ACHN (cell line): ENCODE data around the gene PAX8.

Source experiments
- DNase-seq: peaks from one replicate; pipeline ENCODE4 v3.0.0-alpha.2; 2015
- in situ Hi-C: cut with HindIII; loops from 2 replicates; pipeline ENCODE4 v1.10.0; 2017; ENCODE audit warnings: low sequenced_read_pairs, low pct_ligation_motif_present, low pct_unique_long_range_greater_than_20kb

Gene PAX8

DNA sequence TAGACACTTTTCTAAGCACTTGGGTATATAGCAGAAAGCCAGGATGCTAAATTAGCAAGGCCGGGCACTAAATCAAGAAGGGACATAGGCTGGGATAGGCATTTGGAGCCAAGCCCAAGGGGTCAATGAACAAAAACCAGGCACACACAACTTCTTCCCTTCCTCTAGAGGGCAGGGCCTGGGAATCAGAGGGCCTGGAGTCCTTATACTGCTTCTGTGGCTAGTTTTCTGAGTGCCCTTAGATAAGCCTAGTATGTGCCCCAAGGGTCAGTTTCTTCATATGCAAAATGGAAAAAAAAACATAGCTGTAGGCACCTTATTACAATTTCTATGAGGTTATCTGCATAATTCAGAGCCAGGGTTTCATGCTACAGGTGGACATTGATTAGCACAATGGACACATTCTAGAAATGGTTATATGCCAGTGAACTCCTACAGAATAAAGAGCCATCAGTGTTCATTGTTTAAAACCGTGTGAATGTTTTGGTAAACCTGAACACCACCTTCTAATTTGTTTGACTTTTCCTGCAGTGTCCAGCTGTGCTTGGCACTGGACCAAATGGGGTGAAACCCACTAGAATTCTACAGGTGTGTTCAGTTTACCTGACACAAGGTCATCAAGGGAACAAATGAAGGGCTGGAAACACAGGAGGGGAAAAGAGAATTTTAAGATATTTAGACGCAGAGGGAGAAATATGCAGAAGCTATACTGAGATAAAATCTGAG is 49.6 kb downstream of the PAX8 start:
- in situ Hi-C loops, result no loop called here
- DNase-seq, result no peak

DNA sequence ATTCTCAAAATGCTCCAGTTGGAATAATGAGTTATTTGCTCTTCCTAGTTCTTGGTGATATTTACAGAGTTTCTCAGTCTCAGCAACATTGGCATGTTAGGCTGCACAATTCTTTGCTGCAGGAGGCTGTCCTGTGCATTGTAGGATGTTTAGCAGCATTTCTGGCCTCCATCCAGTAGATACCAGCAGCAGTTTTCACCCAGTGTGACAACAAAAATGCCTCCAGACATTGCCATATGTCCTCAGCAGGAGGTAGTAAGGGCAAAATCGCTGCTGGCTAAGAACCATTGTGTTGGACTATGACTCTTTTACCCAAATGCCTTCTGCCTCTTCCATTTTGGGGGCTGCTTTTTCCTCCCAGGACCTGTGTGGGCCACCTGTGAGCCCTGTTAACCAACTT is 50.4 kb downstream of the PAX8 start:
- in situ Hi-C loops, result no loop called here
- no peak for DNase-seq

DNA sequence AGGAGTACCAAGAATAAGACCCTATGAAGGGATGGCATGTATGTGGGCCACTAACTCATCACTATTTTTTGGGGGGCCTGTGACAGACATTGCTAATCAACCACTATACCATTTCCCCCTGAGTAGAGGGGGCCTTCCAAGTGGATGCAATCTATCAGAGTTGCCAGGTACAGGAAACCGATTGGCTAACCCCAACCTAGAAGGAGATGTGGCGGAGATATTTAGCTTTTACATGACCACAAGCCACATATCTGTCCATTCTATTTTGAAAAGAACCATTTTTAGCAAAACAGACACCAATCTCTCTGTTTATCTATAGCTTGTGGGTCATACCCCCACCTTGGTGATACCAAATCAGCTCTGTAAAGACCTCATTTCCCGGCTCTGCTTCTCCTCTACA is 51.0 kb downstream of the PAX8 start:
- in situ Hi-C loops, result no loop called here
- DNase-seq, result no peak

DNA sequence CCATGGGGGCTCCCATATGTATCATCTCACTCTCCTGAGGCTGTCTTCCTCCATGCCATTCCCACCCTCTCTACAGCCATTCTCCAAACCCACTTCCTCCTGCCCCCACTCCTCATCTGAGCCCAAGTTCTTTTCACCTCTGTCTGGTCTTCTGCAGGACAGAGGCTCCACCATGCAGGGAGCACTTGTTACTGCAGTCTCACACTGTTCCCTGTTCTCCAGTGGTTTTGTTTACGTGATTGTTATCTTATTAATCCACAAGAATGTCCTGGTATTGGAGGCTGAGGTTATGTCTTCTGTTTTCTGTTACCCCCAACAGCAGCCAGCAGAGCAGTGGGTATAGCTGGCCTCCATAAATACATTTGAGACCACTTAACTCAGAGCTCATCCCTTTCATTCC is 51.4 kb downstream of the PAX8 start:
- no peak for DNase-seq
- in situ Hi-C loops, result no loop called here

DNA sequence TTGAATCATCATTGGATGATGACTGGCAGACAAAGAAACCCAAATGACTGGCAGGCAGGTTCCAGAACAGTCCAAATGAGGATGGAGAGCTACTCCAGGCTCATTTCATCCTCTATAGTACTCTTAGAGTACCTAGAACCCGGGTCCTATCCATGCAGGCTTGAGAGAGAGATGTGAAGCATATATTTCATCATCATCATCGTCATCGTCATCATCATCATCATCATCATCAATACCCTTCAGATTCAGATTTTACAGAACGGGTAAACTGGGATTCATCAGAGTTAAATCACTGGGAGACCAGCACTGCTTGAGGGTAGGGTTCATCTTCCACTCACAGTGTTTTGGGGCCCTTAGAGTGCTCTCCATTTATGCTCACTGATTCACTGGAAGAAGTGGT is 52.3 kb downstream of the PAX8 start:
- in situ Hi-C loops, result no loop called here

DNA sequence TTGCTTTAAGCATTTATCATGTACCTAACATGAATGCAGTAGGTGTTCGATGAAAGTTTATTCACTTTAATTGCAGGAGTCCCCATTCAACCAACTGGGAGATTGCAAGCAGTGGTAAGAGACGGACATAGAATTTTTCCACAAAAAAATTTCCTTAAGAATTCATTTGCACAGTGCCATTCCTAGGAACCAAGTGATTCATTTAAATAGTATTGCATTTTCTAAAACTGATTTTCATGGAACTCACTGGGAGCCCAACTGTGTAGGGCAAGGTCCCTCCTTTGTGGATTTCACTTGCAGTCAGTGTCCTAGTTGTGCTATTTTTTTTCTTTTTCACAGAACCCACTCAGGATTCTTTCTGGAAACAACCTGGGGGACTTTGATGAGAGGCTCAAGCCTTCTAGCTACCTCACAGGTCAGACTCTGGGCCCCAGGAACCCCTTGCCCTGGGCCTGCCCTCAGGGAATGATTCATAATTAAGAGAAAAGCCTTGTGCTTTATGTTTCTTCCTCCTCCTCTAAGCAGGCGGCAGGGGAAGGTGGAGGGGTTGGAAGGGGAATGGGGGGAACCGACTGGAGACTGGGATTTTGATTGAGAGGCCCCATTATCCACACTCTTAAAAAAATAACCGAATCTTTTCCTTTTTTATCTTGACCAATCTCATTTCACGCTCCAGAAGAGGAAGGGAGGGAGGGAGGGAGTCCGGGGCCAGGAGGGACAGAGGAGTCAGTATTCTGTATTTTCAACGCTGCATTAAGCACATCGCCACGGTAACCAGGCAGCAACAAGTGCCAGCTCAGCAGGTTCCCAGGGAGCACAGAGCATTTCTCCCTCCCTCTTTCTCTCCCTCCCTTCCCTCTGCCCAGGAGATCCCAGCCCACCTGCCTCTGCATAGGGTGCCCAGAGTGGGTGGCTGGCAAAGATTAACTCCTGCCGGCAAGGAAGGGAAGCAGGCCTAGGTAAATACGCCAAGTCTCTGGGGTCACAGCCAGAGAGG is 53.2 kb downstream of the PAX8 start:
- DNase-seq, result peak; percentile 97
- in situ Hi-C loops, result no loop called here

More for the DNA sequence above, 52.3 kb downstream of the PAX8 start:
- no peak for DNase-seq

DNA sequence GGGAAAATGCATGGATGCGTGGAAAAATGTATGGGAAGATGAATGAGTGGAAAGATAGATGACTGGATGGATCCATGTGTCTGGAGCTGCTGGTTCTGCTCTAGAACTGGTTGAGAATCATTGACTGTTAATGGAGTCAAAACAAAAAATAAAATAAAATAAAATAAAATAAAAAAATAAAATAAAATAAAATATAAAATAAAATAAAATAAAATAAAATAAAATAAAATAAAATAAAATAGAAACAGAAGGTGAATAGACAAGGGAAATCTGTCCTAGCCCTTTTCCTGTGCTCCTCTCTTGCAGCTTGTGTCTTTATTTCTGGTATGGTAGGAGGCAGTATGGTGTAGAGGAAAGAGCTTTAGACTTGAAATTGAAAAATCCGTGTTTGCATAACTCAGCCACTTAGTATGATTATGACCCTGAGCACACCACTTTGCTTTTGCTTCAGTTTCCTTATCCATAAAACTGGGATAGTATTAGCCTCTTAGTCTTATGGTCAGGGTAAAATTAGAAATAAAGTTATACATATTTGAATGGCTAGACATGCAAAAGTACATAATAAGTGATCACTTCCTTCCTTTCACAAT is 54.0 kb downstream of the PAX8 start:
- in situ Hi-C loops, result no loop called here
- no peak for DNase-seq

DNA sequence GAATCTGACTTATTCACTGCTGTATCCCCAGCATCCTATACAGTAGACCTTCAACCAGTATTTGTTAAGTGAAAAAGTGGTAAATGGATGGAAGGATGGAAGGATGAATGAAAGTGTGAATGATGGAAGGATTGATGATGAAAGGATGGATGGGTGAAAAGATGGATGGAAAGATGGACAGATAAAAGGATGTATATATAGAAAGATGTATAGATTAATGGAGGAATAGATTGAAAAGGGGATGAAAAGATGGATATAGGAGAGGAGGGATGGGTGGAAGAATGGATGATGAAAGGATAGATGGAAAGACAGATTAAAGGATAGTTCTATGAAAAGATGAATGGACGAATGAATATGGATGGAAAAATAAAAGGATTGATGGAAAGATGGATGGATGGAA is 54.9 kb downstream of the PAX8 start:
- no peak for DNase-seq
- in situ Hi-C loops, result no loop called here

DNA sequence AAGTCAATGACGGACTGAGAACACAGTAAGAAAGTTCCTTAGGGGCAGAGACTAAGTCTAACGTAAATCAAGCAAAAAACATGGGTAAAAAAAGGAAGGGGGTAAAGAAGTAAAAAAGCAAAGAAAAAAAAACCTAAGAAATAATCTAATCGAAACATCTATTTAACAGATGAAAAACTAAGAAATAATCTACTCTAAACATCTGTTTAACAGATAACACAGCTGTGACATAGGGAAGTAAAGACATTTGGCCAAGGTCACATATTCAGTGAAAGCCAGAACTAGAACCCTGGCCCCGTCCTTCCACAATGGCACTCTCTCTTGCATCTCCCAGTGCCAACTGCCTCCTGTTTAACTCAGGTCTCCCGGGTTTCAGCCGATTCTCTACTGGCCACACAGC is 56.9 kb downstream of the PAX8 start:
- in situ Hi-C loops, result no loop called here
- DNase-seq, result no peak

DNA sequence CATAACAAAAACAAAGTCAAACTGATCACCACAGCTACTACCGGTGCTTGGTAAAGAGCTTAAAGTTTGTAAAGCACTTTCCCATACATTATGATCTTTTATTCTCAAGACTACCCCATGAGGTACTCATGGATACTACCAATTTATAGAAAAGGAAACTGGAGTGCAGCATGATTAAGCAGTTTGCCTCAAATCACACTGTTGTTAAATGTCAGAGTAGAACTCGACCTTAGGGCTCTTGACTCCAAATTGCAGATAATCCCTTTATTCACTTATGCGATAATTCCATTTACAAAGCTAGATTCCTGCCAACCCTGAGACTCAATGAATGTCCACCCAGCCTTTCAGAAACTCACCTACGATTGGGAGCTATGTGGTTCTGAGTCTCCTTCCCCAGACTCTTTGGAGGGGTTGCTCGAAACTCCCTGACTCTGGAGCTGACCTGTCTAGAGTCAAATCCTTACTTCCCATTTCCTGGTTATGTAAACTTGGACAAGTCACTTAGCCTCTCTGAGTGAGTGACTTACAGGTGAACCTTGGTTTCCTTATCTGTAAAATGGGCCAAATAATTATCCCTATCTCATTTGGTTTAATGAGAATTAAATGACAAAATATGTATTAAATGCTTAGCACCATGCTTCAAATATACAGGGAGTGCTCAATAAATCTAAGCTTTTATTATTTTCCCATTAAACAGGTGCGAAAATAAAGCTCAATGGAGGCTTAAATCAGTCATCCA is 57.6 kb downstream of the PAX8 start:
- DNase-seq, result no peak
- in situ Hi-C loops, result no loop called here

DNA sequence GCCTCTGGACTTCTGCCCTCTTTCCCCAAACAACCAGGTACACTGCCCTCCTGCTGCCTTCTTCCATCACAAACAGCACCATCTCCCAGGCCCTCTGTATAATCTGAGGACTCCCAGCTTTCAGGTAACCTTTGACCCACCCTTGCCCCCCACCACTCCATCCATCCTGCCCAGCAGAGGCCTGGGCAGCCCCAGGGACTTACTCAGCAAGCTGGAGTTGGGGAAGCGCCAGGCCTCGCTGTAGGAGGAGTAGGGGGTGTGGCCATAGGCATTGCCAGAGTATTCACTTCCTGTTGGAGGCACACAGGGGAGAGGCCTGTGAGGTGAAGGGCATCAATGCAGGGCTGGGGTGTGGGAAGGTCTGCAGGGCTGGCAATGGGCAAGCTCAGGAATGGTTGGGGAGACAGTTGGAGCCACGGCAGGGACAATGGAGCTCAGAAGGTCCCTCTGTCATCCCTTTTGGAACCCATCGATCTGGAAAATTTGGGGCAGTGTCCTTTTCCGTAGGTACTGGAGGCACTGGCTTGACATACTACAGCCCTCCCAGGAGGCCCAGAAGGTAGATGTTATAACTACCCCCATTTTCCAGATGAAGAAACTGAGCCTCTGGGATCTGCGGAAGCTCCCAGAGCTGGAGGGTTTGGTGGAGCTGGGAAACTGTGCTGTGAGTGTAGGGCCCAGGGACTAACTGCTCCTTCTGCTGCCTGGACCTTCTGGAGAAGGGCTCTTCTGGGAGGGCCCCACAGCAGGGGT is 58.7 kb downstream of the PAX8 start:
- DNase-seq, result peak; percentile 85

DNA sequence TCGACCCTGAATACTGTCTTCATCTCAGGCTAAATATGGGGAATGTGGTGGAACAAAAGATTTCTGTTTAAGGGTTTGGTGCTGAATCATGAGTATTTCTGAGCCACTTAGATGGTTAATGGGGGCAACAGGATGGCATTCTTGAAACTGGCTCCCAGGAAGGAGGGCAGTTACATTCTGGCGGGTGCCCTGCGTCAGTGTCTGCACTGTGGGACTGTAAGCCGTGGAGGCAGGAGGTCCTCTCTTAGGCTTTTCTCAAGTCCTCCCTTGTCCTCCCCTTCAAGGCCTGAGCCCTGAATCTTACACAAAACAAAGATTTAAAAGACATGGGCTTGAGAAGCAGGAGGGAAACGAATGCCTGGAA is 59.2 kb downstream of the PAX8 start:
- in situ Hi-C loops, result no loop called here
- DNase-seq, result no peak

More for the DNA sequence above, 58.7 kb downstream of the PAX8 start:
- in situ Hi-C loops, result no loop called here

DNA sequence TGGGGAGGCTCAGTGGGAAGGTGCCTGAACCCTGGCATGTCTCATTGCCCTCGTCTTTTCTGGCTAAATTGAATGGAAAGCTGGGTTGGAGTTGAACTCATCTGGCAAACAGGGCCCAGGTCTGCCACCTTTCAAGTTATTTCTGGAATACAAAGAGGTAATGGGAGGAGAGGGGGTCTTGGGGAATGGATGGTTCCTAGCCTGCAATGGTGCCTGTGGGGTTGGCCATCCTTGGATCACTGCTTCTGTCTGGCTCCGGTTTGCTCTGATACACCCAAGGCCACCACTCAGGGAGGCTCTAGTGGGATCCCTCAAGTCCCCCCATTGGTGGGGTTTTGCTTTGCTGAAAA is 59.7 kb downstream of the PAX8 start:
- no peak for DNase-seq
- in situ Hi-C loops, result no loop called here

DNA sequence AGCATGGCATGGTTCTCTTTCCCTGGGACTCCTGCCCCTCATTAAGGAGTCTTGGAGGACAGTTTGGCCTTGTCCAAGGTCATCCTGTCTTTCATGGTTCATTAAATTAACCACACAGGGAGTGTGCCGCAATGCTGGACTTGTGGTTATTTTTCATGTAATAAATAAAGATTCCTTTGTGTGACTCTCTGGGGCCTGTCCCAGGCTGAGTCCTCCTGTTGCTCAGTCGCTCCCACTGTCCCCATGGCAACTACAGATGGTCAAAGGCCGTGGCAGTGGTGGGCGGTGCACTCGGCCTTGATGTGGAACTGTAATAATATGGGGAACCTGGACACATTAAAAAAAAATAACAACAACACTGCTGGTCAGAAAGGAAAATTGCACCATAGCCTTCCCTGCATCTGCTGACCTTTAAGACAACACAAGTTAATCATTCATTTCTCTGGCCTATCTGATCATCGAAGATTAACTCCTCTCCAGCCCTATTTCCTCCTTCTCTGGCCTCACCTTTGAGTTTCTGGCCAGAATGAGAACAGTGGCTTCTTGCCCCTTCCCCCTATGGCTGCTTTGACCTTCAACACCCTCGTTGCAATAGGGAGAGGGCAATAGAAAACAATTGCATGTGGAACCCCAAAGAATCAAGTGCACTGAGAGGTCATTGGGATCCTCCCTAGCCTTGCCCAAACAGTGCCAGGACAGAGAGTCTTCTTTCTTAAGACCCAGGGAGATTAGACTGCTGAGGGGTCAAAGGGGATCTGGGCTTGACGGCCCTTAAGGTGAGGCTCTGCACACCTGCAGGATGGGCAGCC is 60.2 kb downstream of the PAX8 start:
- in situ Hi-C loops, result no loop called here
- peak; percentile 72 for DNase-seq

DNA sequence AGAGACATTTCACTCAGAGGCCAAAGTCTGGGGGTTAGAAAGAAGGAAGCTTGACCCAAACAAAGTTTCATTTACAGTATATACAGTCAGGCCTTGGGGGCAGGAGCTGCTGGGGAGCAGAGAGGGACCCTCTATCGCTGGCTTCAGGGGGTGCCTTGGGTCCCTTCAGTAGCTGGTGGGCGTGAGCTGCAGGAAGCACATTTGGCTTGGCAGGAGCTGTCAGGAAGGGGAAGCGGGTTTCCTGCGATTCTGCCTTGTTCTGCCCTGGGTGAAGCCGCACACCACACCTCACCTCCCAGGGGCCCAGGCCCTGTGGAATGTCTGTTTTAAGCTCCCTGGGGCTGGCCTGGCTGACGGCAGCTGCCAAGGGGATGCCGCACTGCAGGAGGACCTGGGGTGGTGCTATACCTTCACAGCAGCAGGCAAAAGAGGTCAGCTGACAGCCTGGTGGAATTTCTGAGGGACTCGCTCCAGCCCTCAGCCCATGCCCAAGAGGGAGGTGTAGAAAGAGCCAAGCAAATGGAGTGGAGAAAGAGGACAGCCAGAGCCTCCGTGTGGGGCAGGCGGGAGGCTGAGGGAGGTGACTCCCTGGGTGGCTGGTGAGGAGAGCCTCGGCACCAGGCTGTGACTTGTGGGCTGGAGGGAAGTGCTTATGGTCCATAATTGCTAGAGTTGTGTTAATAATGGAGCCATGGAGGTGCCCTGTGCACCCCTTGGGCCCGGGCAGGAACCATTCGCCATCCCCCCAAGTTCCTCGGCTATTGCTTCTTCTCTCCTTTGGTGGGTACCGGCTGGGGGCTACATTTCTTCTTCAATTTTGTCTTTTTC is 61.1 kb downstream of the PAX8 start:
- DNase-seq, result no peak
- in situ Hi-C loops, result no loop called here

DNA sequence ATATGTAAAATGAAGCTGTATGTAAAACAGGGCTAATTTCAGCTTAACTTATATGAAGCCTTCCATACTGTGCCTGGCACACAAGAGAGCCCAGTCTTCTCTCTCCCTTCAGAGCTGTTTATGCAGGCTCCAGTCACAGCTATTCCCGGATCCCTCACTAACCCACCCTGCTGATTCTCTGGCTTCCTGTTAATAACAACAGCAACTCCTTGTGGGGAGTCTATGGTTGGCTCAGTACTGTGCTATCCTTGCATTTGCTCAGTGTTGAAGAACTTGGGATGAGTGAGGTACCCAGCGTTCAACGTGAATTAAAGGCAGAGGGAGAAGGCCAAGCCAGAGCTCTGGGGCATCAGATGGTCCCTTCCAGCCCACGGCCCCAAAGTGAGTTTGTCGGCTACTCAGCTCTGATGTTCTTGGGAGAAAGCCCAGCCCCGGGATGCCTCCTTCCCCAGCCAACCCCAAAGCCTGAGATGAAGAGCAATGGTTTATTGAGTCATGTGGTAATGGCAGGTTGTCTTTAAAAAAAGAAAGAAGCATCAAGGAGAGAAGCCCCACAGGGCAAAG is 61.7 kb downstream of the PAX8 start:
- DNase-seq, result no peak
- in situ Hi-C loops, result no loop called here
